ENCODE measurements around the gene RTN4R.

- TF ChIP-seq ZNF561 (CRISPR knock-in tag; conservative IDR thresholded peaks at IDR 0.05) (no peak), CTCF (IDR thresholded peaks at IDR 0.05 in 2 of 3, conservative IDR thresholded peaks at IDR 0.05 in 1 of 3; ENCODE audit: insufficient read depth in 2 of 3, low read depth in 1 of 3, low read length in 3 of 3) (no peak), TBL1XR1 (IDR thresholded peaks at IDR 0.05; ENCODE audit: low read length in 2 of 2) (no peak), PYGO2 (tag; IDR thresholded peaks at IDR 0.05) (no peak)
- TF ChIP-seq, protein P1, sequence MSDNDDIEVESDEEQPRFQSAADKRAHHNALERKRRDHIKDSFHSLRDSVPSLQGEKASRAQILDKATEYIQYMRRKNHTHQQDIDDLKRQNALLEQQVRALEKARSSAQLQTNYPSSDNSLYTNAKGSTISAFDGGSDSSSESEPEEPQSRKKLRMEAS (CRISPR knock-in tag; IDR thresholded peaks at IDR 0.05): no peak
Measured at GRCh38 chr22:20280866-20281265, 12.7 kb upstream of the RTN4R start.

All from K562 (cell line).